GM18526 (cell line): ENCODE measurements around the gene ALG12.

Experiments
- POLR2A ChIP-seq: IDR thresholded peaks from 3 replicates; pipeline ENCODE4 v1.6.1; 2011; ENCODE audit not compliant: insufficient read length; ENCODE audit errors: extremely low read depth

ALG12 gene

GRCh38 chr22:49951986-49952896, 34.0 kb upstream of the ALG12 start:
- no peak for TF ChIP-seq POLR2A

DNA sequence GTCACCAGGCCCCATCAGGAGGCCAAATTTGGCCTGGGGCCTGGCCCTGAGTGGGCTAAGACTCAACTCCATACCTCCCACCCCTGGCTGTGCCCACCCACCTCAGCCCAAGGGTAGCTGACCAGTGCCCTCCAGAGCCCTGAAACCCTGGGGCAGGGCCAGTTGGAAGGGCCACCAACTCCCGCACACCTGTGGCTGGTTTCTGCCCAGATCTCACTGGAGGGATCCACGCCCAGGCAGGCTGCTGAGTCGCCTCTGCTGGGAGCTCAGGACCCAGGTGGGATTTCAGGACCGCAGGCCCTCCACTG, 33.4 kb upstream of the ALG12 start:
- no peak for TF ChIP-seq POLR2A

GRCh38 chr22:49951000-49951677, 32.9 kb upstream of the ALG12 start:
- TF ChIP-seq POLR2A: no peak

DNA sequence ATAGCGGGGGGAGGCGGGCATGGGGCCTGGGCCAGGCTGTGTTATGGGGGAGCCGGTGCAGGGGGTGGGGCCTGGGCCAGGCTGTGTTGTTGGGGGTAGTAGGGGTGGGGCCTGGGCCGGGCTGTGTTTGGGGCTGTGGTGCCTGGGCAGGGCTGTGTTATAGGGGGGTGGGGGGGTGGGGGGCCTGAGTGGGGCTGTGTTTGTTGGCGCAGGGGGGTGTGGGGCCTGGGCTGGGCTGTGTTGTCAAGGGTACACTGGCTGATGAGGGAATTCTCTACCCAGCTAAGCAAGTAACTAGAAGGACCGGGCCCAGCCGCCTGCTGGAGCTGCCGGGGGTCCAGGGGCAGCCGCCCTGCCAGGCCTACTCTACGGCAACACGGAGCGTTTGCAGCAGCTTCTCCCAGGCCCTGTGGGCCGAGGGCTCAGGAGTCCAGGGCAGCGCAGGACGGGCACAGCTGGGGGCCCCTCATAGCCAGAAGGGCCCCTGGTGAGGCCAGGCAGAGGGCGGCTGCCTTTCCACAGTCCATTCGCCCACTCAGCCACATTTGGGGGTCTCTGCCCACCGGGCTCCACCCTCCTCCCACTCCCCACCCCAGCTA, 32.3 kb upstream of the ALG12 start:
- TF ChIP-seq POLR2A: no peak

GRCh38 chr22:49949914-49950292, 31.7 kb upstream of the ALG12 start:
- TF ChIP-seq POLR2A: no peak

- no peak for TF ChIP-seq POLR2A
Measured at GRCh38 chr22:49948958-49949913, 31.0 kb upstream of the ALG12 start.

DNA sequence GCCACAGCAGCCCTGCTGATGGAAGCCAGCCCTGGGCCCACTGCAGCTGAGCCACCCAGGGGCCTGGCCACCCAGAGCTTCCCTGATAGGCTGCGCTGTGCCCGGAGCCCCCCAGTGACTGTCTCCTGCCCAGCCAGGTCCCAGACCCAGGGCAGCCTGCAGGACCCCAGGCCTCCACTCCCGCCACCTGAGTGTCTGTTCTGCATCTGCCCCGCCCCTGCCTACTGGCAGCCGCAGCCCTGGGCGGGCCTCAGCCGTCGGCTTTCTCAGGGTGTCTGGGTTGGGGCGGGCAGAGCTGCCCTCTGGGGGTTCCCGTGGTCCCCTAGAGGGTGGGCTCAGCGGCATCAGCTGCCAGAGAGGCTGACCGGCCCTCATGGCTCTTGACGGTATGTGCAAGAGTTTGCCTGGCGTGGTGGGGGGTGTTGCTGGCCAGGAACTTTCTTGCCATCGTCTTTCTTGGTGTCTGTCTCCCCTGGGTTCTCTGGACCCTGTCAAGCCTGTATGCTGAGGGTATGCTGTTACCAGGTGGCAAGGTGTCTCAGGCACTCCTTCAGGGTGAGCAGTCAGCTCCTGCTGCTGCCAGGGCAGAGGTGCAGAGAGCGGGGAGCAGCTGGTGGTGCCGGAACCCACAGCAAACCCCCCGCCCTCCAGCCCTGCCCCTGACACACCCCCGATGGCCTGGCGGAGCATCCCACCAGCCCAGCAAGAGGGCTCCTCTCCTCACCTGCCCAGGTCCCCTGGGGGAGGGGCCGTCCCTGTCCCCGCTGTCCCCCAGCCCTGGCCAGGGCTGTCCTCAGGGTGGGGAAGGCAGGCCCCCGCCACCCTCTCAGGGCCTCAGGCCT, 30.1 kb upstream of the ALG12 start:
- no peak for TF ChIP-seq POLR2A

GRCh38 chr22:49947296-49947622, 29.0 kb upstream of the ALG12 start:
- no peak for TF ChIP-seq POLR2A

DNA sequence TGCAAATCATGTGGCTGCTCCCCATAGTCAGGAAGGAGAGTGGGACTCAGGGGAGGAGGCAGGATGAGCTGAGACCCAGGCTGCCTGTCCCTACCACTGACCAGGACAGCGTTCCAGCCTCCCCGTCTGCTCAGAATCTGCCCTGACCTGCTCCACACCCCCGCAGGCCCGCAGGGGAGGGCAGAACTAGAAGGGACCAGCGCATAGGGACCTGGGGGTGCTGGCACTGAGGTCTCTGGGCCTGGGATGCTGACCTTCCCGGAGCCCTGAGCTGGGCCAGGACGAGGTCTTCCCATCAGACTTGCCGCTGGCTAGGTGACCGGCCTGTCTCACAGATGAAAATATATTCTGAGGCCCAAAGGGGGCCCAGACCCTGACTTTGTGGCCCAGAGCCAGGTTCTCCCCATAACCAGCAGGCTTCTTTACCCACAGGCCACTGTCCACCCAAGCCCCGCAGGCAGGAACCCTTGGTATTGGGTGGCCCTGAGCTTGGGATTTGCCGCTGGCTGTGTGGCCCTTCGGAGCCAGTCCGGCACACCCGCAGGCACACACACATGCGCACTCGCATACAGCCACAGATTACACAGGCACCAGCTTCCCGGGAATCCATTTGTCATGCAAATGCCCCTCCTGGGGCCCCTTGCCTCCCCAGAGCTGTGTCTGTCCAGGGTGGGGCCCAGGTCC, 28.5 kb upstream of the ALG12 start:
- TF ChIP-seq POLR2A: no peak

- no peak for TF ChIP-seq POLR2A
Measured at GRCh38 chr22:49944399-49944891, 26.2 kb upstream of the ALG12 start.

GRCh38 chr22:49943771-49944398, 25.6 kb upstream of the ALG12 start:
- no peak for TF ChIP-seq POLR2A

- TF ChIP-seq POLR2A: no peak
Measured at GRCh38 chr22:49943405-49943765, 25.1 kb upstream of the ALG12 start.
